Peyer's patch (tissue), 4 donors: ENCODE results near the gene ZNF664. TPM values are rescaled to one million over a fixed set of nuclear protein-coding genes. Genes with fewer than 3 reads are reported as not detected.
A peak's percentile ranks its signal among the peaks of the same experiment; 100 is the strongest.

ENCODE experiments used
- DNase-seq, 3 donors: peaks; one replicate each; pipeline ENCODE4 v3.0.0-alpha.2; 2017 to 2019
- H3K27ac ChIP-seq, 4 donors: fragments of 200-600 bp; sonication (generic); one replicate each; pipeline ENCODE4 v1.5.1; 2016 to 2019
- H3K27me3 ChIP-seq, 2 donors: fragments of 200-600 bp; sonication (generic); one replicate each; pipeline ENCODE4 v1.5.1; 2019
- H3K36me3 ChIP-seq, 3 donors: fragments of 200-600 bp; sonication (generic); one replicate each; pipeline ENCODE4 v1.5.1; 2016 to 2019
- H3K4me1 ChIP-seq, 4 donors: fragments of 200-600 bp; sonication (generic); one replicate each; pipeline ENCODE4 v1.5.1; 2016 to 2019
- H3K4me3 ChIP-seq, 4 donors: fragments of 200-600 bp; sonication (generic); 1 replicate in 3 of 4; 2 replicates in 1 of 4; pipeline ENCODE4 v1.5.1; 2016 to 2019; ENCODE audit warnings: mild to moderate bottlenecking in 1 of 4
- H3K9me3 ChIP-seq, 4 donors: fragments of 200-600 bp; sonication (generic); one replicate each; pipeline ENCODE4 v1.5.1; 2016 to 2019; ENCODE audit warnings: mild to moderate bottlenecking in 1 of 4
- POLR2A ChIP-seq, 2 donors: fragments of 450-650 bp; IDR thresholded peaks; one replicate each; pipeline ENCODE4 v1.5.1; 2017; ENCODE audit warnings: antibody characterized with exemption in 2 of 2, mild to moderate bottlenecking in 2 of 2, moderate library complexity in 2 of 2
- total RNA-seq, 4 donors: library from RNA; depleted of rRNA; stranded (reverse); fragments of >200 nt; gene quantifications; one replicate each; pipeline ENCODE4 v1.1.0, GENCODE V29; 2016
- TF ChIP-seq, protein P1 (sequence below), 6 experiments: fragments of 450-650 bp in 4 of 6; fragments of 200-600 bp in 2 of 6; sonication (generic) in 1 of 6; IDR thresholded peaks; one replicate each; pipeline ENCODE4 v1.5.1; 2017 to 2019; ENCODE audit warnings: antibody characterized with exemption in 6 of 6, mild to moderate bottlenecking in 3 of 6, moderate library complexity in 1 of 6

The ZNF664 gene
- total RNA-seq, 4 donors from 2014 or later, result 75.9 to 160 (median 114) TPM

DNA sequence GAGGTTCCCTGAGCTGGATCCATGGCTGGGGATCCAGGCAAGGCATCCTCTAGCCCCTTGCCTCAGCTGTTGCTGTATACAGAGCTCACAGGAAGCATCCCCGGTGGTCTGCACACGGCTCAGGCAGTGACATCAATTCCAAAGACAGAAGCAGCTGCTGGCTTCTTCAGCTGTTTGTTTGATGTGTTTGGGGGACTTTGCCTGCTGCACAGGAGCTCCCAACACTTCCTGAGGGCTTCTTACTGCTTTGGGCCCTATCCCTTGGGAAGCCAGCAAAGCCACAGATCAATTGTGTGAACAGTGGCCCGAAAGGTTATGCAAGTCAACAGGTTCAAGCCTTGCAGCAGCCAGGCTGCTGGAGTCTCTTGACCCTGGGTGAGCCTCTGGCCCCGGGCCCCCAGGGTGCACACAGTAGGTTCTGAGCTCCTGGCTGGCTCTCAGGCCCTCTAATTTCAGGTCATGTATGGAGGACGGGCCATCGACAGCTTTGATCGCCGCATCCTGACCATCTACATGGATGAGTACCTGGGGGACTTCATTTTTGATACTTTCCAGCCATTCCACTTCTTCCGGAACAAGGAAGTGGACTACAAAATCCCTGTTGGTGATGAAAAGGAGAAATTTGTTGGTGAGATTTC is 43.0 kb upstream of the ZNF664 start:
- no peaks in the 10 kb centered on the region for H3K4me1 ChIP-seq
- no peak for DNase-seq
- no peaks in the 10 kb centered on the region for H3K36me3 ChIP-seq
- H3K27me3 ChIP-seq, result no peaks in the 10 kb centered on the region
- no peaks in the 10 kb centered on the region for H3K9me3 ChIP-seq
- H3K4me3 ChIP-seq, result no peak overlapping the region
- H3K27ac ChIP-seq, result no peak overlapping the region
- TF ChIP-seq POLR2A (IDR thresholded peaks at IDR 0.05), result no peak
- TF ChIP-seq, protein P1, sequence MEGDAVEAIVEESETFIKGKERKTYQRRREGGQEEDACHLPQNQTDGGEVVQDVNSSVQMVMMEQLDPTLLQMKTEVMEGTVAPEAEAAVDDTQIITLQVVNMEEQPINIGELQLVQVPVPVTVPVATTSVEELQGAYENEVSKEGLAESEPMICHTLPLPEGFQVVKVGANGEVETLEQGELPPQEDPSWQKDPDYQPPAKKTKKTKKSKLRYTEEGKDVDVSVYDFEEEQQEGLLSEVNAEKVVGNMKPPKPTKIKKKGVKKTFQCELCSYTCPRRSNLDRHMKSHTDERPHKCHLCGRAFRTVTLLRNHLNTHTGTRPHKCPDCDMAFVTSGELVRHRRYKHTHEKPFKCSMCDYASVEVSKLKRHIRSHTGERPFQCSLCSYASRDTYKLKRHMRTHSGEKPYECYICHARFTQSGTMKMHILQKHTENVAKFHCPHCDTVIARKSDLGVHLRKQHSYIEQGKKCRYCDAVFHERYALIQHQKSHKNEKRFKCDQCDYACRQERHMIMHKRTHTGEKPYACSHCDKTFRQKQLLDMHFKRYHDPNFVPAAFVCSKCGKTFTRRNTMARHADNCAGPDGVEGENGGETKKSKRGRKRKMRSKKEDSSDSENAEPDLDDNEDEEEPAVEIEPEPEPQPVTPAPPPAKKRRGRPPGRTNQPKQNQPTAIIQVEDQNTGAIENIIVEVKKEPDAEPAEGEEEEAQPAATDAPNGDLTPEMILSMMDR (IDR thresholded peaks at IDR 0.05), result no peak

DNA sequence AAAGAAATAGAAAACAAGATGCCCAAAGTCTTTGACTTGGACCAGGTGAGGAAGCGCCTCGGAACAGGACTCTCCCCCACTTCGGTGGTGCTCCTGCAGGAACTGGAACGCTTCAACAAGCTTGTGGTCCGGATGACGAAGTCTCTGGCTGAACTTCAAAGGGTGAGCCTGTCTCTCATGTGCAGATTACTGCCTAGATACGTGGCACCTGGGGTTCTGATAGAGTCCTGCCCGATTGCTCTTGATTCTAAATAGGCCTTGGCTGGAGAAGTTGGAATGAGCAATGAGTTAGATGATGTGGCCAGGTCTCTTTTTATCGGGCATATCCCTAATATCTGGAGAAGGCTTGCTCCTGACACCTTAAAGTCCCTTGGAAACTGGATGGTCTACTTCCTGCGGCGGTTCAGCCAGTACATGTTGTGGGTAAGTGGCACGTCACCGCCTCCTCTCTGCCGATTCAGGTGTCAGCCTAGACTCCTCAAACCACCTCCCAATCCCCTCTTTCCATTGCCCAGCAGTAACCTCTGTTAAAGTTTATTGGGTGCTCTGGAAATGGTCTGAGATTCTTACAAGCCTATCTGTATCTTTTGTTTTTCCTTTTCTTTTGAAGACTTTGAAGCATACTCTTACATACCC is 41.2 kb upstream of the ZNF664 start:
- Histone ChIP-seq H3K27ac (no peak overlapping the region), H3K27me3 (no peaks in the 10 kb centered on the region), H3K9me3 (no peaks in the 10 kb centered on the region), H3K36me3 (peaks cover 0 to 6% (median 0%) of the 10 kb centered on the region in 3 donors), H3K4me1 (no peaks in the 10 kb centered on the region), H3K4me3 (no peak overlapping the region)
- peak in 2 of 3 donors; percentile 27 to 56 for DNase-seq
- TF ChIP-seq, protein P1 (IDR thresholded peaks at IDR 0.05), result no peak
- no peak for TF ChIP-seq POLR2A (IDR thresholded peaks at IDR 0.05)

DNA sequence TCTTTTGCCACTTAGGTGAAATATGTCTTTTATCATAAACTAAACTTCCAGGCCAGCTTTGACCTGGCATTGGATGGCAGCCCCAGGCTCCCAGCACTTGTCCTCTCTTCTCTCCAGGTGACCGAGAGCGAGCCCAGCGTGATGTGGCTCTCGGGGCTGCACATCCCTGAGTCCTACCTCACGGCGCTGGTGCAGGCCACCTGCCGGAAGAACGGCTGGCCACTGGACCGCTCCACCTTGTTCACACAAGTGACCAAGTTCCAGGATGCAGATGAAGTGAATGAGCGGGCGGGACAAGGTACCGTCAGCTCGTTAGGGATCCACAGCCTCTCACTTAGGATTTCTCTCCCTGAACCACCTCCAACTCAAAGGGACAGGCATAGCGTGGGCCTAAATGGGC is 39.8 kb upstream of the ZNF664 start:
- Histone ChIP-seq H3K27ac (no peak overlapping the region), H3K27me3 (no peaks in the 10 kb centered on the region), H3K36me3 (peaks cover 0 to 10% (median 0%) of the 10 kb centered on the region in 3 donors), H3K4me1 (no peaks in the 10 kb centered on the region), H3K4me3 (no peak overlapping the region), H3K9me3 (no peaks in the 10 kb centered on the region)
- no peak for TF ChIP-seq POLR2A (IDR thresholded peaks at IDR 0.05)
- TF ChIP-seq, protein P1 (IDR thresholded peaks at IDR 0.05), result no peak
- DNase-seq, result no peak

DNA sequence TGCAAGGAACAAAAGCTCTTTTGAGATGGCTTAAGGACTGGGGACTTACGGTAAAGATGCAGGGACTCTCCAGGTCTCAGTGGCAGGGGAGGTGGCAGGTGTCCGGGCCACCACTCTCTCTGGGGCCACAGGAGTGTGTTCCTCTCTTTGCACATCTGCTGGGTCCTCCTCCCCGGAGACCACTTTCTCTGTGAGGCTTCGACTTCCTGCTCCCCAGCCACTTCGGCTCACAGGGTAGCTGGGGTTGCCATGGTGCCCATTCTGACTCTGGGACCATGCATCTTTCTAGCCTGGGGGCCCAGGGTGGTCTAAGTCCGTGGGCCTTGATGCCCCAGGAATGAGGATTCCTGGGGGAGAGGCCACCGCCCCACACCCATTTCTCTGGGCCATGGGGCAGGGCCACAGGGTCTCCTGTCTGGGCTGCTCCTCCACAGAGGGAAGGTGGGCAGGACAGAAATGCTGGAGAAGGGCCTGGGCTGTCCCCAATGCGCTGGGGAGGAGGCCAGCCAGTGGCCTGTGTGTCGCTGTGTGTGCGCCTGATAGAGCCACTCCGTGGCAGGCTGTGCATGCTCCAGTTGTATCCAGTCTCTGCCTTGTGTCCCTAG is 38.9 kb upstream of the ZNF664 start:
- Histone ChIP-seq H3K27me3 (no peaks in the 10 kb centered on the region), H3K36me3 (peaks cover 0 to 10% (median 0%) of the 10 kb centered on the region in 3 donors), H3K27ac (no peak overlapping the region), H3K4me3 (no peak overlapping the region), H3K9me3 (no peaks in the 10 kb centered on the region), H3K4me1 (no peaks in the 10 kb centered on the region)
- no peak for TF ChIP-seq POLR2A (IDR thresholded peaks at IDR 0.05)
- TF ChIP-seq, protein P1 (IDR thresholded peaks at IDR 0.05), result no peak
- peak in 1 of 3 donors; percentile 43 for DNase-seq

DNA sequence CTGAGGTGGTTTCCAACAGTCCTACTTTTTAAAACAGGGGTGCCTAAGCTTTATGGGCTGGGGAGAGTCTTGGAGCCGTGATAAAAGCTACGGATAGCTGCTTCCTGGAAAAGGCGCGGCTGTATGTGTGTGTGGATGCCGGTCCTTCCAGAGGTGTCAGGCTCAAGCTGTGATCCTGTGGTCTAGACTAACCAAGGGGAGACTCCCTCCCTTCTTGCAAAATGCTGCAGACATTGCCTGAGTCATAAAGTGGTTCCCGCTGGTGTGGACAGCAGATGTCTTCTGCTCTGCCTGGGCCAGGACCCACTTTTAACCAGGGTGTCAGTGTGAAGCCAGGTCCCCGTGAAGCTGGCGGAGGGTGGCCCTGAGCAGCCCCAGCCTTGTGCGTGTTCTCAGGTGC is 38.2 kb upstream of the ZNF664 start:
- H3K9me3 ChIP-seq, result no peaks in the 10 kb centered on the region
- DNase-seq, result no peak
- TF ChIP-seq, protein P1 (IDR thresholded peaks at IDR 0.05), result no peak
- TF ChIP-seq POLR2A (IDR thresholded peaks at IDR 0.05), result no peak
- H3K27me3 ChIP-seq, result no peaks in the 10 kb centered on the region
- H3K36me3 ChIP-seq, result peaks cover 0 to 10% (median 0%) of the 10 kb centered on the region in 3 donors
- H3K4me3 ChIP-seq, result no peak overlapping the region
- H3K27ac ChIP-seq, result no peak overlapping the region
- H3K4me1 ChIP-seq, result no peaks in the 10 kb centered on the region
